OCI-LY3 (cell line): ENCODE data around the gene CELF4.
A peak's percentile ranks its signal among the peaks of the same experiment; 100 is the strongest.

Experiments
- CTCF ChIP-seq: fragments of 200-600, 300-600 bp; sonication (generic); IDR thresholded peaks from 2 replicates; pipeline ENCODE4 v1.5.1; 2014; ENCODE audit warnings: antibody characterized with exemption, low read length, low read depth
- EZH2phosphoT487 ChIP-seq: fragments of 200-600 bp; shearing (Covaris generic); IDR thresholded peaks from 2 replicates; pipeline ENCODE4 v1.6.1; 2018; ENCODE audit warnings: antibody characterized with exemption, mixed run types, low read depth

GRCh38 chr18:37553633-37554398, 11.8 kb downstream of the CELF4 start:
- TF ChIP-seq CTCF (peak; percentile 42), EZH2phosphoT487 (no peak)
